K562 (cell line): ENCODE data around the gene CXCL9. TPM values are rescaled to one million over a fixed set of nuclear protein-coding genes. Genes with fewer than 3 reads are reported as not detected.

Experiments used
- ATAC-seq: fragments of 200-7000 bp; cut with Tn5 transposase; 3 replicates; pipeline ENCODE4 v1.9.1; 2020; ENCODE audit warnings: moderate library complexity
- BruUV-seq: library from RNA; stranded (reverse); fragments of 400-500 nt; replicated peaks from 2 replicates; lab custom pipeline; 2021; lab: Mats Ljungman, UMichigan
- CTCF ChIA-PET: fragments of 300-600 bp; formaldehyde crosslinking; extraction: SDS; loops from one replicate; lab custom pipeline; 2021; ENCODE audit warnings: low intra/inter-chr PET ratio; lab: Yijun Ruan, JAX
- POLR2A ChIA-PET: fragments of 300-600, 350-650 bp; sonication (Branson Sonifier 250); formaldehyde crosslinking; extraction: SDS; loops from one replicate; lab custom pipeline; 2021; ENCODE audit warnings: antibody characterized with exemption, inconsistent platforms; lab: Yijun Ruan, JAX
- DNase-seq, 4 experiments: peaks; one replicate each; pipeline versions ENCODE4 v3.0.0 to v3.0.0-alpha.2; 2011 to 2018; ENCODE audit warnings: low spot score in 3 of 4, mixed read lengths in 3 of 4; ENCODE audit errors: extremely low read depth in 1 of 4
- FAIRE-seq: peaks from 2 replicates; lab custom pipeline; 2011; peaks lifted over from hg19 to GRCh38; lab: Jason Lieb, UNC
- H2AFZ ChIP-seq: 2 replicates; pipeline ENCODE4 v1.6.0; 2011; ENCODE audit warnings: low read depth, low read length, control low read depth, inconsistent platforms
- H3K27ac ChIP-seq: fragments of 200-600 bp; 3 replicates; pipeline ENCODE4 v1.8.0; 2011; ENCODE audit warnings: low read depth, mild to moderate bottlenecking, control low read depth, inconsistent platforms, low read length, moderate library complexity, mixed read lengths; ENCODE audit errors: extremely low read depth
- H3K27me3 ChIP-seq, 2 experiments: fragments of 300-600 bp in 1 of 2; 2 replicates in 1 of 2; 3 replicates in 1 of 2; pipeline versions ENCODE4 v1.6.0 to v1.8.0; 2011; ENCODE audit warnings: inconsistent platforms in 2 of 2, low read length in 2 of 2, mild to moderate bottlenecking in 1 of 2, mixed read lengths in 1 of 2, moderate library complexity in 1 of 2; ENCODE audit not compliant: control insufficient read depth in 2 of 2, insufficient read depth in 2 of 2
- H3K36me3 ChIP-seq: fragments of 300-600 bp; 3 replicates; pipeline ENCODE4 v1.8.0; 2011; ENCODE audit warnings: mild to moderate bottlenecking, low read length, inconsistent platforms; ENCODE audit not compliant: control insufficient read depth, insufficient read depth
- H3K4me1 ChIP-seq, 2 experiments: fragments of 200-600 bp in 1 of 2; replicated peaks in 1 of 2; 2 replicates in 1 of 2; 3 replicates in 1 of 2; pipeline versions ENCODE4 v1.5.1 to v1.8.0; 2011; ENCODE audit warnings: inconsistent platforms in 2 of 2, low read length in 2 of 2, mild to moderate bottlenecking in 1 of 2, mixed read lengths in 1 of 2, moderate library complexity in 1 of 2; ENCODE audit not compliant: control insufficient read depth in 2 of 2, insufficient read depth in 2 of 2
- H3K4me2 ChIP-seq: 2 replicates; pipeline ENCODE4 v1.6.1; 2011; ENCODE audit warnings: low read length, control low read depth, inconsistent platforms, mixed read lengths; ENCODE audit not compliant: insufficient read depth
- H3K4me3 ChIP-seq: fragments of 200-600 bp; sonication (generic), shearing (Covaris generic); 2 replicates; pipeline ENCODE4 v1.5.1; 2016; ENCODE audit warnings: control low read depth, inconsistent platforms
- H3K79me2 ChIP-seq: fragments of 200-600 bp; 3 replicates; pipeline ENCODE4 v1.8.0; 2011; ENCODE audit warnings: low read length, inconsistent platforms; ENCODE audit not compliant: control insufficient read depth, insufficient read depth
- H3K9ac ChIP-seq, 2 experiments: 2 replicates each; pipeline versions ENCODE4 v1.6.0 to v1.6.1; 2011; ENCODE audit warnings: low read depth in 2 of 2, low read length in 2 of 2, control low read depth in 1 of 2, inconsistent platforms in 1 of 2, mild to moderate bottlenecking in 1 of 2, mixed read lengths in 1 of 2; ENCODE audit not compliant: insufficient read depth in 1 of 2
- H3K9me1 ChIP-seq: one replicate; pipeline ENCODE4 v1.6.0; 2011; ENCODE audit warnings: inconsistent platforms, mild to moderate bottlenecking, low read length, moderate library complexity; ENCODE audit not compliant: control insufficient read depth, insufficient read depth
- H3K9me3 ChIP-seq: replicated peaks from 2 replicates; pipeline ENCODE4 v1.5.1; 2011; ENCODE audit warnings: low read depth, low read length, inconsistent platforms; ENCODE audit not compliant: control insufficient read depth, insufficient read depth
- H4K20me1 ChIP-seq: replicated peaks from 2 replicates; pipeline ENCODE4 v1.6.1; 2011; ENCODE audit warnings: low read length, inconsistent platforms, mixed read lengths; ENCODE audit not compliant: control insufficient read depth, insufficient read depth
- KAT2B ChIP-seq: IDR thresholded peaks from one replicate; pipeline ENCODE4 v1.6.1; 2012; ENCODE audit warnings: low read depth, mild to moderate bottlenecking, control low read depth, inconsistent platforms, low read length, moderate library complexity
- NFRKB ChIP-seq: fragments of 450-650 bp; IDR thresholded peaks from 2 replicates; pipeline ENCODE4 v1.6.1; 2016; ENCODE audit warnings: low read depth
- PHTF2 ChIP-seq: fragments of 250-450 bp; sonication (Bioruptor Pico); IDR thresholded peaks from 2 replicates; pipeline ENCODE4 v1.5.0; 2021; ENCODE audit warnings: mild to moderate bottlenecking
- RAD51 ChIP-seq: fragments of 450-650 bp; IDR thresholded peaks from 2 replicates; pipeline ENCODE4 v1.7.1; 2016; ENCODE audit warnings: low read depth, mild to moderate bottlenecking, borderline replicate concordance
- TCF7L2 ChIP-seq: fragments of 150-350 bp; IDR thresholded peaks from 2 replicates; pipeline ENCODE4 v1.6.1; 2016; ENCODE audit warnings: low read depth, mild to moderate bottlenecking, low read length, moderate library complexity
- YY1 ChIP-seq, 3 experiments: IDR thresholded peaks; 2 replicates each; pipeline ENCODE4 v1.6.1; 2011; ENCODE audit warnings: low read length in 2 of 3, mild to moderate bottlenecking in 2 of 3, moderate library complexity in 2 of 3, borderline replicate concordance in 1 of 3, control low read depth in 1 of 3, low read depth in 1 of 3; ENCODE audit not compliant: insufficient read depth in 3 of 3, insufficient replicate concordance in 2 of 3, control insufficient read depth in 1 of 3, insufficient read length in 1 of 3; ENCODE audit errors: extremely low read depth in 1 of 3
- ZNF146 ChIP-seq: IDR thresholded peaks from one replicate; pipeline ENCODE4 v1.6.1; 2018; ENCODE audit warnings: missing compliant biosample characterization; ENCODE audit not compliant: unreplicated experiment
- ZNF717 ChIP-seq: fragments of 250-450 bp; sonication (Bioruptor Pico); IDR thresholded peaks from 2 replicates; pipeline ENCODE4 v1.5.0; 2021
- WGBS: fragments of 100-300 bp; shearing (Covaris generic); methylation state at CpG from one replicate; pipeline ENCODE4 v1.1.6; 2016; ENCODE audit warnings: low coverage, mixed read lengths; ENCODE audit not compliant: insufficient coverage; ENCODE audit errors: missing lambda C conversion rate; 5-methylcytosine and 5-hydroxymethylcytosine counted together
- in situ Hi-C: fragments of 300-500 bp; cut with MboI; formaldehyde crosslinking; loops from 4 replicates; pipeline ENCODE4 v1.15.0; 2018; ENCODE audit warnings: inconsistent platforms, mixed read lengths
- intact Hi-C: fragments of 100-400 bp; cut with micrococcal nuclease; formaldehyde crosslinking; loops from 2 replicates; pipeline ENCODE4 v1.14.2; 2022
- polyA plus RNA-seq, 8 experiments: library from polyadenylated mRNA; depleted of rRNA in 4 of 8; stranded (reverse) in 5 of 8; unstranded in 3 of 8; fragments of >200 nt; fragmentation: Nextera tagmentation in 2 of 8; fragmentation: Illumina TruSeq in 1 of 8; extraction: Ambion mirVana in 2 of 8; extraction: Trizol in 1 of 8; gene quantifications; 2 replicates each; pipeline versions ENCODE4 v1.2.1 to v1.2.3, GENCODE V29; 2011 to 2014; ENCODE audit warnings: inconsistent platforms in 1 of 8, missing spikeins in 1 of 8
- total RNA-seq, 7 experiments: library from RNA; depleted of rRNA in 6 of 7; stranded (reverse); fragments of >200 nt in 6 of 7; fragmentation: Illumina TruSeq in 2 of 7; extraction: Trizol in 2 of 7; gene quantifications; 2 replicates each; pipeline versions ENCODE4 v1.2.1 to v1.2.3, GENCODE V29; 2011 to 2021; ENCODE audit warnings: low replicate concordance in 1 of 7
- TF ChIP-seq, protein P1 (sequence below): fragments of 250-450 bp; sonication (Bioruptor Pico); IDR thresholded peaks from 2 replicates; pipeline ENCODE4 v1.8.0; 2022; ENCODE audit warnings: inconsistent platforms
- TF ChIP-seq, protein P2 (sequence below), 2 experiments: fragments of 450-650 bp; formaldehyde crosslinking in 1 of 2; IDR thresholded peaks; 2 replicates each; pipeline versions ENCODE4 v1.4.0 to v1.6.1; 2014 to 2020; ENCODE audit warnings: mild to moderate bottlenecking in 2 of 2, borderline replicate concordance in 1 of 2, low read depth in 1 of 2

Gene CXCL9
- total and polyA plus RNA-seq, 9 of the 15 experiments (the other 6 are each of a cell fraction or from before 2014, with no cell fraction given): not detected

GRCh38 chr4:76055421-76055820 is 48.1 kb upstream of the CXCL9 start:
- H3K4me1 ChIP-seq: peaks cover 0 to 4% of the 10 kb centered on the region in 2 experiments; a peak in 1 of 5 replicates
- H3K9me1 ChIP-seq: no peaks in the 10 kb centered on the region
- no peak overlapping the region for H3K4me3 ChIP-seq
- WGBS: 15% methylated on average over 2 of the region's 2 CpGs
- in situ Hi-C loops (no loop called here), intact Hi-C loops (no loop called here)
- H3K27ac ChIP-seq: no peak overlapping the region
- H2AFZ ChIP-seq: no peak overlapping the region
- FAIRE-seq (no peak), ATAC-seq (no peak), DNase-seq (no peak)
- no TSS peak for BruUV-seq
- H3K27me3 ChIP-seq: peaks cover 0 to 2% of the 10 kb centered on the region in 2 experiments; a peak in 1 of 5 replicates
- no peak overlapping the region for H3K4me2 ChIP-seq
- no peak overlapping the region for H3K9ac ChIP-seq
- ChIA-PET CTCF (no interaction called here), POLR2A (interaction anchor here (0.7 kb wide), 1 partner anchor 46 kb away, joined by 3 read pairs; no protein-coding TSS in a partner anchor)
- no peaks in the 10 kb centered on the region for H3K36me3 ChIP-seq
- H3K9me3 ChIP-seq: no peaks in the 10 kb centered on the region
- H4K20me1 ChIP-seq: no peaks in the 10 kb centered on the region
- no peaks in the 10 kb centered on the region for H3K79me2 ChIP-seq
- TF ChIP-seq ZNF146 (no peak), PHTF2 (CRISPR knock-in tag) (no peak), NFRKB (no peak), TCF7L2 (no peak), KAT2B (no peak), YY1 (IDR thresholded peaks at IDR 0.05; ENCODE audit: borderline replicate concordance in 1 of 3, control insufficient read depth in 1 of 3, extremely low read depth in 1 of 3, insufficient read depth in 3 of 3, insufficient read length in 1 of 3, insufficient replicate concordance in 2 of 3, low read depth in 1 of 3, low read length in 2 of 3) (no peak), ZNF717 (CRISPR knock-in tag) (no peak), RAD51 (no peak)
- TF ChIP-seq, protein P1, sequence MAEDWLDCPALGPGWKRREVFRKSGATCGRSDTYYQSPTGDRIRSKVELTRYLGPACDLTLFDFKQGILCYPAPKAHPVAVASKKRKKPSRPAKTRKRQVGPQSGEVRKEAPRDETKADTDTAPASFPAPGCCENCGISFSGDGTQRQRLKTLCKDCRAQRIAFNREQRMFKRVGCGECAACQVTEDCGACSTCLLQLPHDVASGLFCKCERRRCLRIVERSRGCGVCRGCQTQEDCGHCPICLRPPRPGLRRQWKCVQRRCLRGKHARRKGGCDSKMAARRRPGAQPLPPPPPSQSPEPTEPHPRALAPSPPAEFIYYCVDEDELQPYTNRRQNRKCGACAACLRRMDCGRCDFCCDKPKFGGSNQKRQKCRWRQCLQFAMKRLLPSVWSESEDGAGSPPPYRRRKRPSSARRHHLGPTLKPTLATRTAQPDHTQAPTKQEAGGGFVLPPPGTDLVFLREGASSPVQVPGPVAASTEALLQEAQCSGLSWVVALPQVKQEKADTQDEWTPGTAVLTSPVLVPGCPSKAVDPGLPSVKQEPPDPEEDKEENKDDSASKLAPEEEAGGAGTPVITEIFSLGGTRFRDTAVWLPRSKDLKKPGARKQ: no peak
- TF ChIP-seq, protein P2, sequence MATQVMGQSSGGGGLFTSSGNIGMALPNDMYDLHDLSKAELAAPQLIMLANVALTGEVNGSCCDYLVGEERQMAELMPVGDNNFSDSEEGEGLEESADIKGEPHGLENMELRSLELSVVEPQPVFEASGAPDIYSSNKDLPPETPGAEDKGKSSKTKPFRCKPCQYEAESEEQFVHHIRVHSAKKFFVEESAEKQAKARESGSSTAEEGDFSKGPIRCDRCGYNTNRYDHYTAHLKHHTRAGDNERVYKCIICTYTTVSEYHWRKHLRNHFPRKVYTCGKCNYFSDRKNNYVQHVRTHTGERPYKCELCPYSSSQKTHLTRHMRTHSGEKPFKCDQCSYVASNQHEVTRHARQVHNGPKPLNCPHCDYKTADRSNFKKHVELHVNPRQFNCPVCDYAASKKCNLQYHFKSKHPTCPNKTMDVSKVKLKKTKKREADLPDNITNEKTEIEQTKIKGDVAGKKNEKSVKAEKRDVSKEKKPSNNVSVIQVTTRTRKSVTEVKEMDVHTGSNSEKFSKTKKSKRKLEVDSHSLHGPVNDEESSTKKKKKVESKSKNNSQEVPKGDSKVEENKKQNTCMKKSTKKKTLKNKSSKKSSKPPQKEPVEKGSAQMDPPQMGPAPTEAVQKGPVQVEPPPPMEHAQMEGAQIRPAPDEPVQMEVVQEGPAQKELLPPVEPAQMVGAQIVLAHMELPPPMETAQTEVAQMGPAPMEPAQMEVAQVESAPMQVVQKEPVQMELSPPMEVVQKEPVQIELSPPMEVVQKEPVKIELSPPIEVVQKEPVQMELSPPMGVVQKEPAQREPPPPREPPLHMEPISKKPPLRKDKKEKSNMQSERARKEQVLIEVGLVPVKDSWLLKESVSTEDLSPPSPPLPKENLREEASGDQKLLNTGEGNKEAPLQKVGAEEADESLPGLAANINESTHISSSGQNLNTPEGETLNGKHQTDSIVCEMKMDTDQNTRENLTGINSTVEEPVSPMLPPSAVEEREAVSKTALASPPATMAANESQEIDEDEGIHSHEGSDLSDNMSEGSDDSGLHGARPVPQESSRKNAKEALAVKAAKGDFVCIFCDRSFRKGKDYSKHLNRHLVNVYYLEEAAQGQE (IDR thresholded peaks at IDR 0.05; ENCODE audit: borderline replicate concordance): no peak
- TF ChIP-seq, protein P2 (CRISPR knock-in tag; IDR thresholded peaks at IDR 0.05; ENCODE audit: low read depth): no peak
